AG20443 (cell line): ENCODE results near the gene SNRNP35.
"Not testable (repeated sequence)": the region's sequence is repeated elsewhere in the genome, so short reads cannot be mapped to it uniquely, and the experiment has no call there.

Source experiments
- DNase-seq: peaks from one replicate; pipeline ENCODE4 v3.0.0; 2012; ENCODE audit warnings: low spot score, mixed read lengths

Gene SNRNP35

GRCh38 chr12:123449249-123449733 is 8.6 kb upstream of the SNRNP35 start:
- DNase-seq: no peak

- no peak for DNase-seq
Observed at GRCh38 chr12:123449856-123450255, 8.1 kb upstream of the SNRNP35 start.

GRCh38 chr12:123450636-123451035 is 7.3 kb upstream of the SNRNP35 start:
- DNase-seq: no peak

DNA sequence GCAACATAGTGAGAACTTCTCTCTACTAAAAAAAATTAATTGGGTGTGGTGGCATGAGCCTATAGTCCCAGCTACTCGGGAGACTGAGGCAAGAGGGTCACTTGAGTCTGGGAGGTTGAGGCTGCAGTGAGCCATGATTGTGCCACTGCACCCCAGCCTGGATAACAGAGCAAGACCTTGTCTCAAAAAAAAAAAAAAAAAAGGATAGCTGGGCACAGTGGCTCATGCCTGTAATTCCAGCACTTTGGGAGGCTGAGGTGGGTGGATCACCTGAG is 5.7 kb upstream of the SNRNP35 start:
- DNase-seq: not testable (repeated sequence)

GRCh38 chr12:123453165-123453564 is 4.8 kb upstream of the SNRNP35 start:
- no peak for DNase-seq

GRCh38 chr12:123463174-123463573 is 5.2 kb downstream of the SNRNP35 start:
- not testable (repeated sequence) for DNase-seq

DNA sequence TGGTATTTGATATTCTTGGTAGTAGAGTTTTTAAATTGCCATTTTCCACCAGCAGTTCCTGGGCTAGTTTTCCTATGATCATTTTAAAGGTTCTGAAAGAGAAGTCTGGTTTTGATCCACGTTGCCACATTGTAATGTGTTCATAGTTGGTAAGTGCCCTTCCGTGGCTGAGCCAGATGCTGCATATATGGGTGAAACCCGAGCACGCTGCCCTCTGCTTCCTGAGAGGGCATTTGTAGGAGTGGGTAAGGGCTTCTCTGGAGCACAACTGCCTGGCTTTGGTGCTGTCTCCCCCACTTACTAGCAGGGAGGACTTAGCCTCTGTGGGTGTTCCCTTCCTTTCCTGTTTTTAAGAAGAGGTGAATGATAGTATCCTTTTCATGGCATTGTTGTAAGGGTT is 7.1 kb downstream of the SNRNP35 start:
- DNase-seq: no peak

GRCh38 chr12:123468786-123469185 is 10.8 kb downstream of the SNRNP35 start:
- peak; percentile 7 for DNase-seq

DNA sequence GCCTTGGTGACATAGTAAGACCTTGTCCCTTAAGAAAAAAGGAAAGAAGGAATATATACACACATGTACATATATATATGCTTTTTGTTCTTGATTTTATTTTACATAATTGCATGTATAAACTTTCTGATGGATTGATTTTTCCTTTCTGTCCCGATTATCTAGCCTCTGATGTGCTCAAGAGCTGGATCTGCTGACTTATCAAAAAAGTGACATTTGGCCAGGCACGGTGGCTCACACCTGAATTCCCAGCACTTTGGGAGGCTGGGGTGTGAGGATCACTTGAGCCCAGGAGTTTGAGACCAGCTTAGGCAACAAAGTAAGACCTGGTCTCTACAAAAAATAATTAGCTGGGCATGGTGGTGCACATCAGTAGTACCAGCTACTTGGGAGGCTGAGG is 12.0 kb downstream of the SNRNP35 start:
- no peak for DNase-seq

- peak; percentile 68 for DNase-seq
Observed at GRCh38 chr12:123471374-123472068, 13.6 kb downstream of the SNRNP35 start.

- no peak for DNase-seq
Observed at GRCh38 chr12:123472438-123472849, 14.5 kb downstream of the SNRNP35 start.

DNA sequence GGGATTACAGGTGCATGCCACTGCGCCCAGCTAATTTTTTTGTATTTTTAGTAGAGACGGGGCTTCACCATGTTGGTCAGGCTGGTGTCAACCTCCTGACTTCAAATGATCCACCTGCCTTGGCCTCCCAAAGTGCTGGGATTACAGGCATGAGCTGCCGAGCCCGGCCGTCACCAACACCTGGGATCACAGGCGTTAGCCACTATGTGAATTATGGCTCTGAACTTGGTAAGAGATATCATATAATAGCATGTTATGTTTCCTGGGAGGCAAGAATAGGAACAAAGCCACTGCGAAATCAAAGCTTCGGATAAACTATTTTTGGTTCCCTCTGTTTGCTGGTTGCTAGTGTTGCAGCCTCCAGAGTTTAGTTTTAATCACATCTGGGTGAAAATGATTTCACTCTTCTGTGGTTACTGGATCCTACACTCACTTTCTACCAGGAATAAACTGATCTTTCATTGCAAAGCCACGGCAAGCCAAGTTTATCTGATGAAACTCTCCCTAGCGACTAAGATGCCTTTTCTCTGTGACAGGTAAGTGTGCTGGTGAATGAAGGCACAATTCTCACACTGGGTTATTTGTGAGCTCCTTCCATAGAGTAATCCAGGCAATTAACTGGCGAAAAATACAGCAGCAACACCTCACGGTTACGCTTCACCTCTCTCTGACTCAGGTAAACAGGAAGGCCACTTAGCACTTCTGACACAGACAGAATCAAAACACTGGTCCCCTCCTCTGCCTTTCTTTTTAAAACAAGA is 16.7 kb downstream of the SNRNP35 start:
- DNase-seq: no peak

- no peak for DNase-seq
Observed at GRCh38 chr12:123475246-123475703, 17.3 kb downstream of the SNRNP35 start.

- DNase-seq: no peak
Observed at GRCh38 chr12:123478069-123478468, 20.1 kb downstream of the SNRNP35 start.

GRCh38 chr12:123478762-123479161 is 20.8 kb downstream of the SNRNP35 start:
- peak; percentile 37 for DNase-seq

GRCh38 chr12:123479442-123480180 is 21.7 kb downstream of the SNRNP35 start:
- DNase-seq: no peak

GRCh38 chr12:123481251-123481650 is 23.3 kb downstream of the SNRNP35 start:
- DNase-seq: not testable (repeated sequence)

GRCh38 chr12:123482876-123483275 is 24.9 kb downstream of the SNRNP35 start:
- no peak for DNase-seq

DNA sequence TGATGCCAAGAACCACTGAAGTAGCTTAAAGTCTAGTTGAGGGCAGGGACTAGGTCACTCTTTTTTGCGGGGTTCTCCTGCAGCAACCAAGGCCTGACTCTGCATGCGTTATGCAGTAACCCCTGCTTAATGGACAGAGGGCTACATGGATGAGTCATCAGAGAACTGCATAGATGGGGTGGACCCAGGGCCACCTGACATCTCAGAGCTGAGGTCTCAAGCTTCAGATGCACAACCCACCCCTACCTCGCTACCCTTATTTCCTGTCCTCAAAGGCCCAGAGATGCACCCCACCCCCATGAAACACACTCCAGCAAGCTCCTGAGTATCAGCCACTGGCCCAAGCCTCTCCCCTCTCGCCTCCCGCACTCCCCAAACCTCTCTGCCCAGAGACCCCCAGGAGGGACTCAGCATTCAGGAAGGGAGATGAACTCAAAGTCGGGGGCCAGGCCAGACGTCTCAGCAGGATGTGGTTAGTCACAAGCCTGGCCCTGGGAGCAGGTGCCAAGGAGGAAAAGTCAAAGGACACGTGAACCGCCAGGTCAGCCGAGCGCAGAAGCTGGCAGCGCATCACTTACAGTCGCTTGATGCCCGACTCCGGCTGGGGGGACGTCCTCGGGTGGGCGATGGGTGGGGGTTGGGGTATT is 25.8 kb downstream of the SNRNP35 start:
- DNase-seq: no peak

DNA sequence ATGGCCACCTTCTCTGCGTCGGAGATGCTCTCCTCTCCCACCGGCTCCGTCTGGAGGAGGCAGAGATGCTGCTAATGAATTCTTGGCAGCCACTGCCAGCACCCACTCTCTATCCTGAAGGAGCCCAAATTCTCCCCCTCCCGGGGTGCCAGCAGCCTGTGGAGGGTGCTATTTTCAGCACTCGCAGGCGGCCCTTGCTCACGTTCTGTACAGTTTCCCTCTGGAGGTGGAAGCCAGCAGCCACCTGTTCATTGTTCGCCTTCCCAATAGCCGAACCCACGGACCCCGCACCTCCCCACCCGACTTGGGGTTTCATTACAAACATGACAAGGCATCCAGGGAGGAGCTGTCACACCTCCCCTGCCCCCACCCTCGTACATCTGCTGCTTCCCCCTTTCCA is 27.8 kb downstream of the SNRNP35 start:
- DNase-seq: no peak

- DNase-seq: no peak
Observed at GRCh38 chr12:123487428-123487827, 29.5 kb downstream of the SNRNP35 start.

DNA sequence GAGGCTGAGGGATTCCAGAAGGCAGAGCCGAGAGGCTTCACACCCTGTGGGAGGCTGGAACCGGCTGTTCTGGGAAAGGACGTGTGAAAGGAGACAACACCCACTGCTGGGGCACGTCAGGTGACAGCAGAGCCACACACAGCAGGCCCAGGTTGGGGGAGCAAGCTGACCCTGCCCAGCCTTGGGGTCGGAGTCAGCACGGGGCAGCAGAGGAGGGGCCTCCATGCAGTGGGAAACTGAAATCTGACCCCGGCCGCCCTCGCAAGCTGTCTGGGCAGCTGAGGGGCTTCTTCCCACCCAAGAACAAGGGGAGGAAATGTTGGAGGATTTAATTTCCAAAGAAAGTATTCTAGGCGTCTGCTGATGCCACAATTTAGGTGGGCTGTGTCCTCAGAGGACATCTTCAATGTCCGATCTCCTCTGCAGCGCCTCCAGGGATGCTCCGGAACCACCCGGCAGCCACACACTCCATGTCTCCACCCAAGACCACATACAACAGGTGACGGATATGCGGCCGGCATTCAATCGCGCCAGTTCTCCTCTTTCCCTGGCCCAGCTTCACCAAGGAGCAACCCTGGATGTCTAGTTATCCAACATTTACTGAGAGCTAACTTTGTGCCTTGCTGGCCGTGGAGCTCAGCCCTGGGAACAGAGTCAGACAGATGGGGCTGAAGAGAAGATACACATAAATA is 30.7 kb downstream of the SNRNP35 start:
- no peak for DNase-seq
